Measurements from ENCODE around the gene SH3TC1.

Gene SH3TC1

GRCh38 chr4:8164687-8165086, 34.4 kb upstream of the SH3TC1 start:
- no peaks in the 10 kb centered on the region for H3K4me1 ChIP-seq (ENCODE audit: control insufficient read depth in 1 of 2, insufficient read depth in 1 of 2, low read depth in 1 of 2, low read length in 1 of 2)
- peaks cover 7% of the 10 kb centered on the region for H3K9me3 ChIP-seq
- no peaks in the 10 kb centered on the region for H3K36me3 ChIP-seq
- H3K27me3 ChIP-seq = peaks cover 45% of the 10 kb centered on the region
- H3K4me3 ChIP-seq (ENCODE audit: low read depth in 1 of 2, low read length in 1 of 2) = no peak overlapping the region
- TF ChIP-seq, protein P1, sequence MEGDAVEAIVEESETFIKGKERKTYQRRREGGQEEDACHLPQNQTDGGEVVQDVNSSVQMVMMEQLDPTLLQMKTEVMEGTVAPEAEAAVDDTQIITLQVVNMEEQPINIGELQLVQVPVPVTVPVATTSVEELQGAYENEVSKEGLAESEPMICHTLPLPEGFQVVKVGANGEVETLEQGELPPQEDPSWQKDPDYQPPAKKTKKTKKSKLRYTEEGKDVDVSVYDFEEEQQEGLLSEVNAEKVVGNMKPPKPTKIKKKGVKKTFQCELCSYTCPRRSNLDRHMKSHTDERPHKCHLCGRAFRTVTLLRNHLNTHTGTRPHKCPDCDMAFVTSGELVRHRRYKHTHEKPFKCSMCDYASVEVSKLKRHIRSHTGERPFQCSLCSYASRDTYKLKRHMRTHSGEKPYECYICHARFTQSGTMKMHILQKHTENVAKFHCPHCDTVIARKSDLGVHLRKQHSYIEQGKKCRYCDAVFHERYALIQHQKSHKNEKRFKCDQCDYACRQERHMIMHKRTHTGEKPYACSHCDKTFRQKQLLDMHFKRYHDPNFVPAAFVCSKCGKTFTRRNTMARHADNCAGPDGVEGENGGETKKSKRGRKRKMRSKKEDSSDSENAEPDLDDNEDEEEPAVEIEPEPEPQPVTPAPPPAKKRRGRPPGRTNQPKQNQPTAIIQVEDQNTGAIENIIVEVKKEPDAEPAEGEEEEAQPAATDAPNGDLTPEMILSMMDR (IDR thresholded peaks at IDR 0.05) = no peak
- H3K27ac ChIP-seq = no peak overlapping the region

GRCh38 chr4:8165374-8165896, 33.7 kb upstream of the SH3TC1 start:
- H3K9me3 ChIP-seq = peaks cover 7% of the 10 kb centered on the region
- H3K27me3 ChIP-seq = peaks cover 37% of the 10 kb centered on the region
- TF ChIP-seq, protein P1 (IDR thresholded peaks at IDR 0.05) = no peak

GRCh38 chr4:8167291-8167690, 31.8 kb upstream of the SH3TC1 start:
- H3K27ac ChIP-seq = no peak overlapping the region
- TF ChIP-seq, protein P1 (IDR thresholded peaks at IDR 0.05) = no peak
- no peaks in the 10 kb centered on the region for H3K4me1 ChIP-seq (ENCODE audit: control insufficient read depth in 1 of 2, insufficient read depth in 1 of 2, low read depth in 1 of 2, low read length in 1 of 2)
- peaks cover 29% of the 10 kb centered on the region for H3K27me3 ChIP-seq
- no peaks in the 10 kb centered on the region for H3K36me3 ChIP-seq
- H3K4me3 ChIP-seq (ENCODE audit: low read depth in 1 of 2, low read length in 1 of 2) = no peak overlapping the region
- H3K9me3 ChIP-seq = peaks cover 7% of the 10 kb centered on the region

More at GRCh38 chr4:8165374-8165896, 33.7 kb upstream of the SH3TC1 start:
- Histone ChIP-seq H3K36me3 (no peaks in the 10 kb centered on the region), H3K4me1 (ENCODE audit: control insufficient read depth in 1 of 2, insufficient read depth in 1 of 2, low read depth in 1 of 2, low read length in 1 of 2) (no peaks in the 10 kb centered on the region), H3K27ac (no peak overlapping the region), H3K4me3 (ENCODE audit: low read depth in 1 of 2, low read length in 1 of 2) (no peak overlapping the region)

GRCh38 chr4:8167815-8168214, 31.3 kb upstream of the SH3TC1 start:
- H3K4me3 ChIP-seq (ENCODE audit: low read depth in 1 of 2, low read length in 1 of 2) = no peak overlapping the region
- no peak overlapping the region for H3K27ac ChIP-seq
- TF ChIP-seq, protein P1 (IDR thresholded peaks at IDR 0.05) = no peak
- H3K9me3 ChIP-seq = peaks cover 7% of the 10 kb centered on the region
- peaks cover 28% of the 10 kb centered on the region for H3K27me3 ChIP-seq
- no peaks in the 10 kb centered on the region for H3K4me1 ChIP-seq (ENCODE audit: control insufficient read depth in 1 of 2, insufficient read depth in 1 of 2, low read depth in 1 of 2, low read length in 1 of 2)
- no peaks in the 10 kb centered on the region for H3K36me3 ChIP-seq

DNA sequence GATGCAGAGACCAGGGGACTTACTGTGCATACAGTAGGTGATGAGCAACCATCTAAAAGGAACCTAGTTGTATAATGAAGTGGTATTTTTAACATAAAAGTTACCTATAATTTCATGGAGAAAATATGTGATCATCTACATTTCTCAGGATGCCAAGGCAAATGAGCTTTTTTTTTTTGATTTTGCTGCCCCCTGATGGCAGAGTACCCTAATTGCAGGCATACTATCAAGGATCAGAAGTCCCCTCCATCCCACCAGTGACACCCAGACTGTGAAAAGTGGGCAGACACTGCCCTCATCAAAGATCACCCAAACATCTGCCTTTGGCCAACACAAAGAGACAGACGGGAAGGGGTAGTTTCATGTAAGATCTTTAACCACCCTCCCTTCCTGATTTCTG, 30.9 kb upstream of the SH3TC1 start:
- H3K4me1 ChIP-seq (ENCODE audit: control insufficient read depth in 1 of 2, insufficient read depth in 1 of 2, low read depth in 1 of 2, low read length in 1 of 2) = no peaks in the 10 kb centered on the region
- H3K27me3 ChIP-seq = peaks cover 24% of the 10 kb centered on the region
- TF ChIP-seq, protein P1 (IDR thresholded peaks at IDR 0.05) = no peak
- H3K4me3 ChIP-seq (ENCODE audit: low read depth in 1 of 2, low read length in 1 of 2) = no peak overlapping the region
- no peak overlapping the region for H3K27ac ChIP-seq
- no peaks in the 10 kb centered on the region for H3K36me3 ChIP-seq
- peaks cover 7% of the 10 kb centered on the region for H3K9me3 ChIP-seq
